H1 (cell line): ENCODE results near the gene TBKBP1. TPM values are rescaled to one million over a fixed set of nuclear protein-coding genes. Genes with fewer than 3 reads are reported as not detected.

Experiments used
- FOSL1 ChIP-seq: IDR thresholded peaks from 2 replicates; pipeline ENCODE4 v1.6.1; 2011; ENCODE audit warnings: mild to moderate bottlenecking, low read depth, low read length, moderate library complexity; ENCODE audit not compliant: insufficient read depth
- RFX5 ChIP-seq: IDR thresholded peaks from 2 replicates; pipeline ENCODE4 v1.6.1; 2011; ENCODE audit warnings: low read depth, low read length, improper control_type of control experiment, borderline replicate concordance
- polyA plus RNA-seq, 7 experiments: library from polyadenylated mRNA; depleted of rRNA in 3 of 7; stranded (reverse) in 5 of 7; unstranded in 2 of 7; fragments of >200 nt in 5 of 7; fragments of 200-250 nt in 2 of 7; gene quantifications; 1 replicate in 5 of 7; 2 replicates in 1 of 7; 4 replicates in 1 of 7; pipeline versions ENCODE4 v1.2.1 to v1.2.3, GENCODE V29; 2011 to 2013; ENCODE audit warnings: missing spikeins in 2 of 7, mixed read lengths in 2 of 7
- total RNA-seq: library from RNA; stranded (reverse); fragmentation: NEBNext Ultra II Directional; extraction: Animal tissue kit (Norgen Biotek cat#: 25700); gene quantifications from 2 replicates; pipeline ENCODE4 v1.2.1, GENCODE V29; 2021
- TF ChIP-seq, protein P1 (sequence below): fragments of 300-600 bp; sonication (generic); IDR thresholded peaks from 2 replicates; pipeline ENCODE4 v1.7.1; 2012; ENCODE audit warnings: low read length, moderate library complexity, mild to moderate bottlenecking, inconsistent platforms; ENCODE audit not compliant: insufficient replicate concordance

TBKBP1 gene
- total and polyA plus RNA-seq, 2 of the 8 experiments (the other 6 are each of a cell fraction or from before 2014, with no cell fraction given) = 6.3 to 15.1 TPM

DNA sequence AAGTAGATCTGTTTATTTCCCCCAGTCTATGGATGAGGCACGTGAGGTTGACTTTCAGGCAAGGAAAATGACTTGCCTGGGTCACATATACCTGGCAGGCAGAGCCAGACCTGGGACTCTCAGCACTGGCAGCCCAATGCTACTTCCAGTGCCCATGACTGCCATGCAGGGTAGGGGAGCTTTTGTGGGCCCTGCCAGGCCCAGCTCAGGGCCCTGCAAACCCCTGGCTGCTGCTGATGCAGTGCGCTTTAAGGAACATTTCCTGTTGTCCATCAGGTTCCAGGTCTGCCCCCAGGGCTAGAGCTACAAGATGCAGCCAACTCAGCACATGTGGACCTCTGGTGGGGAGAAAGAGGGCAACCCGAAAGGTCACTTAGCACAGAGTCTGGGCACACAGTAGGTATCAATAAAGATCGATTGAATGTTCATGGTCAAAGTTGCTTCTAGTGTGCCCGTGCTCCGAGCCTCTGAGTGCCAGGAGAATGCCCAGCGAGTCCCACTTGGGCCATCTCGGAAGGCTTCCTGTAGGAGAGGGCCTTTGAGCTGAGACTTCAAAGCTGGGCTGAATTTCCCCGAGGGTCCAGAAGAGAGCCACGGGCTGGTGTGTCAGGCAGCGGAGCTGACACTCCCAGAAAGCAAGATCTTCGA is 38.6 kb downstream of the TBKBP1 start (continued):
- TF ChIP-seq, protein P1, sequence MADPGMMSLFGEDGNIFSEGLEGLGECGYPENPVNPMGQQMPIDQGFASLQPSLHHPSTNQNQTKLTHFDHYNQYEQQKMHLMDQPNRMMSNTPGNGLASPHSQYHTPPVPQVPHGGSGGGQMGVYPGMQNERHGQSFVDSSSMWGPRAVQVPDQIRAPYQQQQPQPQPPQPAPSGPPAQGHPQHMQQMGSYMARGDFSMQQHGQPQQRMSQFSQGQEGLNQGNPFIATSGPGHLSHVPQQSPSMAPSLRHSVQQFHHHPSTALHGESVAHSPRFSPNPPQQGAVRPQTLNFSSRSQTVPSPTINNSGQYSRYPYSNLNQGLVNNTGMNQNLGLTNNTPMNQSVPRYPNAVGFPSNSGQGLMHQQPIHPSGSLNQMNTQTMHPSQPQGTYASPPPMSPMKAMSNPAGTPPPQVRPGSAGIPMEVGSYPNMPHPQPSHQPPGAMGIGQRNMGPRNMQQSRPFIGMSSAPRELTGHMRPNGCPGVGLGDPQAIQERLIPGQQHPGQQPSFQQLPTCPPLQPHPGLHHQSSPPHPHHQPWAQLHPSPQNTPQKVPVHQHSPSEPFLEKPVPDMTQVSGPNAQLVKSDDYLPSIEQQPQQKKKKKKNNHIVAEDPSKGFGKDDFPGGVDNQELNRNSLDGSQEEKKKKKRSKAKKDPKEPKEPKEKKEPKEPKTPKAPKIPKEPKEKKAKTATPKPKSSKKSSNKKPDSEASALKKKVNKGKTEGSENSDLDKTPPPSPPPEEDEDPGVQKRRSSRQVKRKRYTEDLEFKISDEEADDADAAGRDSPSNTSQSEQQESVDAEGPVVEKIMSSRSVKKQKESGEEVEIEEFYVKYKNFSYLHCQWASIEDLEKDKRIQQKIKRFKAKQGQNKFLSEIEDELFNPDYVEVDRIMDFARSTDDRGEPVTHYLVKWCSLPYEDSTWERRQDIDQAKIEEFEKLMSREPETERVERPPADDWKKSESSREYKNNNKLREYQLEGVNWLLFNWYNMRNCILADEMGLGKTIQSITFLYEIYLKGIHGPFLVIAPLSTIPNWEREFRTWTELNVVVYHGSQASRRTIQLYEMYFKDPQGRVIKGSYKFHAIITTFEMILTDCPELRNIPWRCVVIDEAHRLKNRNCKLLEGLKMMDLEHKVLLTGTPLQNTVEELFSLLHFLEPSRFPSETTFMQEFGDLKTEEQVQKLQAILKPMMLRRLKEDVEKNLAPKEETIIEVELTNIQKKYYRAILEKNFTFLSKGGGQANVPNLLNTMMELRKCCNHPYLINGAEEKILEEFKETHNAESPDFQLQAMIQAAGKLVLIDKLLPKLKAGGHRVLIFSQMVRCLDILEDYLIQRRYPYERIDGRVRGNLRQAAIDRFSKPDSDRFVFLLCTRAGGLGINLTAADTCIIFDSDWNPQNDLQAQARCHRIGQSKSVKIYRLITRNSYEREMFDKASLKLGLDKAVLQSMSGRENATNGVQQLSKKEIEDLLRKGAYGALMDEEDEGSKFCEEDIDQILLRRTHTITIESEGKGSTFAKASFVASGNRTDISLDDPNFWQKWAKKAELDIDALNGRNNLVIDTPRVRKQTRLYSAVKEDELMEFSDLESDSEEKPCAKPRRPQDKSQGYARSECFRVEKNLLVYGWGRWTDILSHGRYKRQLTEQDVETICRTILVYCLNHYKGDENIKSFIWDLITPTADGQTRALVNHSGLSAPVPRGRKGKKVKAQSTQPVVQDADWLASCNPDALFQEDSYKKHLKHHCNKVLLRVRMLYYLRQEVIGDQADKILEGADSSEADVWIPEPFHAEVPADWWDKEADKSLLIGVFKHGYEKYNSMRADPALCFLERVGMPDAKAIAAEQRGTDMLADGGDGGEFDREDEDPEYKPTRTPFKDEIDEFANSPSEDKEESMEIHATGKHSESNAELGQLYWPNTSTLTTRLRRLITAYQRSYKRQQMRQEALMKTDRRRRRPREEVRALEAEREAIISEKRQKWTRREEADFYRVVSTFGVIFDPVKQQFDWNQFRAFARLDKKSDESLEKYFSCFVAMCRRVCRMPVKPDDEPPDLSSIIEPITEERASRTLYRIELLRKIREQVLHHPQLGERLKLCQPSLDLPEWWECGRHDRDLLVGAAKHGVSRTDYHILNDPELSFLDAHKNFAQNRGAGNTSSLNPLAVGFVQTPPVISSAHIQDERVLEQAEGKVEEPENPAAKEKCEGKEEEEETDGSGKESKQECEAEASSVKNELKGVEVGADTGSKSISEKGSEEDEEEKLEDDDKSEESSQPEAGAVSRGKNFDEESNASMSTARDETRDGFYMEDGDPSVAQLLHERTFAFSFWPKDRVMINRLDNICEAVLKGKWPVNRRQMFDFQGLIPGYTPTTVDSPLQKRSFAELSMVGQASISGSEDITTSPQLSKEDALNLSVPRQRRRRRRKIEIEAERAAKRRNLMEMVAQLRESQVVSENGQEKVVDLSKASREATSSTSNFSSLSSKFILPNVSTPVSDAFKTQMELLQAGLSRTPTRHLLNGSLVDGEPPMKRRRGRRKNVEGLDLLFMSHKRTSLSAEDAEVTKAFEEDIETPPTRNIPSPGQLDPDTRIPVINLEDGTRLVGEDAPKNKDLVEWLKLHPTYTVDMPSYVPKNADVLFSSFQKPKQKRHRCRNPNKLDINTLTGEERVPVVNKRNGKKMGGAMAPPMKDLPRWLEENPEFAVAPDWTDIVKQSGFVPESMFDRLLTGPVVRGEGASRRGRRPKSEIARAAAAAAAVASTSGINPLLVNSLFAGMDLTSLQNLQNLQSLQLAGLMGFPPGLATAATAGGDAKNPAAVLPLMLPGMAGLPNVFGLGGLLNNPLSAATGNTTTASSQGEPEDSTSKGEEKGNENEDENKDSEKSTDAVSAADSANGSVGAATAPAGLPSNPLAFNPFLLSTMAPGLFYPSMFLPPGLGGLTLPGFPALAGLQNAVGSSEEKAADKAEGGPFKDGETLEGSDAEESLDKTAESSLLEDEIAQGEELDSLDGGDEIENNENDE = no peak
- TF ChIP-seq RFX5 = no peak
- TF ChIP-seq FOSL1 = no peak
